NCI-H146 treated with DMSO at 0.1 percent for 48 hours (cell line): ENCODE results near the gene GALNT9.
"Not testable (repeated sequence)": the region's sequence is repeated elsewhere in the genome, so short reads cannot be mapped to it uniquely, and the experiment has no call there.

Experiments
- DNase-seq: peaks from one replicate; lab custom pipeline; 2025; ENCODE audit not compliant: unreplicated experiment; lab: John Stamatoyannopoulos, UW

Gene GALNT9

DNA sequence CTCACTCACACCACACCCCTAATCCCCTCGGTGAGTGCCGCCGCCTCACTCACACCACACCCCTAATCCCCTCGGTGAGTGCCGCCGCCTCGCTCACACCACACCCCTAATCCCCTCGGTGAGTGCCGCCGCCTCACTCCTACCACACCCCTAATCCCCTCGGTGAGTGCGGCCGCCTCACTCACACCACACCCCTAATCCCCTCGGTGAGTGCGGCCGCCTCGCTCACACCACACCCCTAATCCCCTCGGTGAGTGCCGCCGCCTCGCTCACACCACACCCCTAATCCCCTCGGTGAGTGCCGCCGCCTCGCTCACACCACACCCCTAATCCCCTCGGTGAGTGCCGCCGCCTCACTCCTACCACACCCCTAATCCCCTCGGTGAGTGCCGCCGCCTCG is 179.9 kb downstream of the GALNT9 start:
- DNase-seq = not testable (repeated sequence)

DNA sequence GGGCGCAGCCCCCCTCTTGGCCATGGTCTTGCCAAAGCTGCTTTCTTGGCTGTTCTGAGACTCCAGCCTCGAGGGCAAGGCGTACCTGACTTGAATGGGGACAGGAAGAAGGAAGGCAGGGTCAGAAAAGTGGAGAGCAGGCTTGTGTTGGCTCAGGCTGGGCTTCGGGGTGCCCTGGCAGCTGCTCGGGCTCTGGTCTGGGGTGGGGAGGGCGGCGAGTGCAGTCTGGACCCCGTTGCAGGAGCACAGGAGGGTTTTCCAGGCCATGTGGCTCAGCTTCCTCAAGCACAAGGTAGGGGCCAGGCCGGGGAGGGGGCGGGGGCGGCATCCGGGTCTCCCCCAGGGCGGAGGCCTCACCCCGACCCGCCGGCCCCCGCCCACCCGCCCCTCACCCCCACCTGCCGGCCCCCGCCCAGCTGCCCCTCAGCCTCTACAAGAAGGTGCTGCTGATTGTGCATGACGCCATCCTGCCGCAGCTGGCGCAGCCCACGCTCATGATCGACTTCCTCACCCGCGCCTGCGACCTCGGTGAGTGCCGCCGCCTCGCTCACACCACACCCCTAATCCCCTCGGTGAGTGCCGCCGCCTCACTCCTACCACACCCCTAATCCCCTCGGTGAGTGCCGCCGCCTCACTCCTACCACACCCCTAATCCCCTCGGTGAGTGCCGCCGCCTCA is 180.9 kb downstream of the GALNT9 start:
- no peak for DNase-seq

DNA sequence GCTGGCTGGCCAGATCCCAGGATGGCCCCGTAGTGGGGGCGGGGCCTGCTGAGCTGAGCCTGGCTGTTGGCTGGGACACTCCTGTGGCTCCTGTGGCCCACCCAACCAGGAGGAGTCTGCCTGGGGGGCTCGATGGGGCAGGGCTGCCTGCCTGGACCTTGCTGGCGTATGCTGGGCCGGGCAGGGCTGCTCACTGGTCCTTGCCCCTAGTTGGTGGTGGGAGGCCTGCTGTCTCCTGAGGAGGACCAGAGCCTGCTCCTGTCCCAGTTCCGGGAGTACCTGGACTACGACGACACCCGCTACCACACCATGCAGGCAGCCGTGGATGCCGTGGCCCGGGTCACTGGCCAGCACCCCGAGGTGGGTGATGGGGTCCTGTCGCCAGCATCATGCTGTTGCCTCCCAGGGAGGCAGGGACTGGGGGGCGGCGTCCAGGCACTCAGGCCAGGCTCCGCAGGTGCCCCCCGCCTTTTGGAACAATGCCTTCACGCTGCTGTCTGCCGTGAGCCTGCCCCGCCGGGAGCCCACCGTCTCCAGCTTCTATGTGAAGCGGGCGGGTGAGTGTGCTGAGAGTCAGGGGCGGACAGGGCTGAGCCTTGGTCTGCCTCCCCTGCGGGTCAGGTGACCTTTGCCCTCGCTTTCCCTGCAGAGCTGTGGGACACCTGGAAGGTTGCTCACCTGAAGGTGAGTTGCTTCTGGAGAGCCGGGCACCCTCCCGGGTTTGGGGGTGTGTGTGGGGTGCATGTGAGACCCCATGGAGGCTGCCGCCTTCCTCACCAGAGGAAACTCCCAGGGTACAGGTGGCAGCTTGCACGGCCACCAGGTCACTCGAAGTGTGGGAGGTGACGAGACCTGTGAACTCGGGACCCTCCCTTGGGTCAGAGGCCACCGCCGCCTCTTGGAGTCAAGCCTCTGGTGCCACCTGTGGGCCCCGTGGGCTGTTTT is 181.7 kb downstream of the GALNT9 start:
- no peak for DNase-seq

DNA sequence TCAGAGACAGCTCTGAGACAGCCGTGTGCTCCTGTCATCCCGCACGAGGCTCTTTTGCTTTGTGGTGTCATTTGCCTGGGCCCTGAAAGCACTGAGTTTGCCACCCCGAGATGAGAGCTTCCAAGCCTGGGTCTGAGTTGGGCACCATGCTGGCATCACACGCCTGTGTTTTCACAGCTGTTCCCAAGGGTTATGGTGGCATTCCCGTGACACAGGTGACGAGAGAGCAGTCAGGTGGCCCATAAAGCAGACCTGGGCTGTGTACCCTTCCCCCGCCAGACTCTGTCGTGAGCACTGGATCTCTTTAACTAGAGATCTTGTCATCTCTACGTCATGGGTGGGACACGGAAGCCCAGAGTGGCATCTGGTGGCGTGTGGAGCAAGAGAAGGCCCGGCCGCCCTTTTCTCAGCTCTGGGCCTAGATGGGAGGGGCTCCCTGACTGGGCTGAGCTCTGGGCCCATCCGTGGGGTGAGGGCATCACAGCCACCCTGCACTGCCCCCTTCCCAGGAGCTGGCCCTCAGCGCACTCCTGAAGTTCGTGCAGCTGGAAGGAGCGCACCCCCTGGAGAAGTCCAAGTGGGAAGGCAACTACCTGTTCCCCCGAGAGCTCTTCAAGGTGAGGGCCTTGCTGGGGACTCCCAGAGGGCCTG is 182.5 kb downstream of the GALNT9 start:
- no peak for DNase-seq
